ENCODE data around the gene TBCA.

Gene TBCA

GRCh38 chr5:77645995-77646639 is 130.0 kb downstream of the TBCA start:
- TF ChIP-seq CTCF (IDR thresholded peaks at IDR 0.05; ENCODE audit: insufficient read depth, low read depth, low read length, missing control alignments), result no peak
- DNase-seq (ENCODE audit: low read depth), result no peak
- H3K4me3 ChIP-seq (ENCODE audit: low read length), result no peak overlapping the region

- TF ChIP-seq CTCF (IDR thresholded peaks at IDR 0.05; ENCODE audit: insufficient read depth, low read depth, low read length, missing control alignments), result no peak
- no peak overlapping the region for H3K4me3 ChIP-seq (ENCODE audit: low read length)
- no peak for DNase-seq (ENCODE audit: low read depth)
These were observed 130.8 kb downstream of the TBCA start for GRCh38 chr5:77645158-77645994.

- TF ChIP-seq CTCF (IDR thresholded peaks at IDR 0.05; ENCODE audit: insufficient read depth, low read depth, low read length, missing control alignments), result no peak
- no peak overlapping the region for H3K4me3 ChIP-seq (ENCODE audit: low read length)
- no peak for DNase-seq (ENCODE audit: low read depth)
These were observed 131.6 kb downstream of the TBCA start for GRCh38 chr5:77644371-77645157.

- TF ChIP-seq CTCF (IDR thresholded peaks at IDR 0.05; ENCODE audit: insufficient read depth, low read depth, low read length, missing control alignments), result no peak
- DNase-seq (ENCODE audit: low read depth), result no peak
- no peak overlapping the region for H3K4me3 ChIP-seq (ENCODE audit: low read length)
These were observed 132.3 kb downstream of the TBCA start for GRCh38 chr5:77643654-77644370.

GRCh38 chr5:77642738-77643653 is 133.1 kb downstream of the TBCA start:
- no peak for DNase-seq (ENCODE audit: low read depth)
- no peak overlapping the region for H3K4me3 ChIP-seq (ENCODE audit: low read length)
- TF ChIP-seq CTCF (IDR thresholded peaks at IDR 0.05; ENCODE audit: insufficient read depth, low read depth, low read length, missing control alignments), result no peak

All from epithelial cell of esophagus (primary cell).